DLD1 (cell line): ENCODE measurements around the gene PLN.

Source experiments
- in situ Hi-C: cut with HindIII; loops from 2 replicates; pipeline ENCODE4 v1.10.0; 2017; ENCODE audit warnings: low sequenced_read_pairs

Gene PLN

DNA sequence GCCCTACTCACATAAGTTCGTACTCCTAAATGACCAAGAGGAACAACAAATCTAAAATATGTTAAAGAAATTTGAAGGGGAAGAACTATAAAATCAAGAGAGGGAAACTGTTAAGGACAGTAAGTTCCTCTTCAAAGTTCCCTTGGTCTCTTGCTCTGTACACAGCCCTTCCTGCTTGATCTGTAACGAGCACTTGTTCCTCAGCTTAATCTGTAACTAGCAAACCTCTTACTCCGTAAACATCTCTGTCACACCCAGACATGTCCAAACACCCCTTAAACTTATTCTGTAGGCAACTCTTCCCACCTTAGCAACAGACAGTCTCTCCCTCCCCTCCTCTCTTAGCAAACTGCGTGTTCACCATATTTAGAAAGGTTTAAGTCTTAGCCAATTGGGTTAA, 29.9 kb downstream of the PLN start:
- in situ Hi-C loops, result no loop called here

DNA sequence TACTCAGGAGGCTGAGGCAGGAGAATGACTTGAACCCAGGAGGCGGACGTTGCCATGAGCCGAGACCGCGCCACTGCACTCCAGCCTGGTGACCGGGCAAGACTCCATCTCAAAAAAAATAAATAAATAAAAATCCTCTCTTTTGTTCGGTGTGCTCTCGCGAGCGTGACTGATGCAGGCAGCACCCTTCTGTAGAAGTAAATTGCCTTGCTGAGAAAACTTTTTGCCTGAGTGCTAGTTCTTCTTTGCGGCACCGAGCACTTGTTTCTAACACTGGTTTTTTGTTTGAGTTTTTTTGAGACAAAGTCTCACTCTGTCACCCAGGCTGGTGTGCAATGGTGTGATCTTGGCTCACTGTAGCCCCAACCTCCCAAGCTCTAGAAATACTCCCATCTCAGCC, 30.5 kb downstream of the PLN start:
- in situ Hi-C loops, result no loop called here

DNA sequence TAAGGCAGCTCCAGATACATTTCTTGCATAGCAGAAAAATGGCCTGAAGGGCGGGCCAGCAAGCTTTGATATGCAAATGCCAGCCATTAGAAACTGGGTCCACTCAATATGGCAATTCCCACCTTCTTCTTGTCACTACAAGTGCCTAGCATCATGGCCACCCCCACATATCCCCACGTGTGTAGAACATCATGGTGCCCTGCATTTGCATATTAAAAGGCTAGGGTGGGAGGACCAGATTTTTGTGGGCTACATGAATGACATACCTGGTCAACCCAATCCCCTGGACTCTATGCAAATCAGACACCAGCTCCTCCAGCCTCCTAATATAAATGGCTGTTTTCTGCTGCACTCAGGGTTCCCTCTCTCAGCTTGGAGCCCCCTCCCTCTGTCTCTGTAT, 31.7 kb downstream of the PLN start:
- in situ Hi-C loops, result no loop called here

DNA sequence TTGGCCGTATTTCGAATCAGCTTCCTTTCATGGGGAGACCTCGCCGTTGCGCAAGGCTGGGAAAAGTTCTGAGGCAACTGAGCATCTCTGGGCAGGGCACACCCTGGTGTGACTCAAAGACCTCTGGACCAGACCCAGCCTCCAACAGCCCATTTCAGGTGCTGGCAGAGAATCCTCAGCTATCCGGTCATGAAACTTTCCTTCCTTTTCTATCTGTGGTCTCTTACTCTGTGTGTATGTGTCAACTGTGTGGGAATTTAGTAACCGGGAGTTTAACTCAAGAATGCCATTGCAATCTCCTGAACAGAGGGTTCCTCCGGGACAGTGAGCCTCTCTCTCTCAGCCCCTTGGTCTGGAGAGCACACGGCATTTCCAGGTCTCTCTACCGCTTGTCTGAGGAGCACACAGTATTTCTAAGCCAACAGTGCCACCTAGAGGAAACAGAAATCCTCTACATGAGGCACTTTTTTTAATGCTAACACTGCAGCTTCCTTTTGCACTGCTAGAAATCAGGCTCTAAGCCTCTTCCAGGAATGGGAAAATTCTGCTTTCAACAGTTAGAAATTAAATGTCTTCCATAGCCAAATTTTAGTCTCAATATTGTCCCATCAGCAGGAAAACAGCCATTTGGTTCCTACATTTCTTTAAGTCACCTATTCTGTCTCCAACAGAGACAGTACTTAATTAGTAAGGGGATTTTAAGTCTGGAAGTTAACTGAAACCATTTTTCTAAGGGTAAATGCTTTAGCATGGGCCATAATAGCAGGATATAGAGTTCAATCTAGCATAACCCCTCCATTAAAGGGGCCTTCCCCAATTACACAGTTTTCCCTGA, 32.7 kb downstream of the PLN start:
- in situ Hi-C loops, result no loop called here

DNA sequence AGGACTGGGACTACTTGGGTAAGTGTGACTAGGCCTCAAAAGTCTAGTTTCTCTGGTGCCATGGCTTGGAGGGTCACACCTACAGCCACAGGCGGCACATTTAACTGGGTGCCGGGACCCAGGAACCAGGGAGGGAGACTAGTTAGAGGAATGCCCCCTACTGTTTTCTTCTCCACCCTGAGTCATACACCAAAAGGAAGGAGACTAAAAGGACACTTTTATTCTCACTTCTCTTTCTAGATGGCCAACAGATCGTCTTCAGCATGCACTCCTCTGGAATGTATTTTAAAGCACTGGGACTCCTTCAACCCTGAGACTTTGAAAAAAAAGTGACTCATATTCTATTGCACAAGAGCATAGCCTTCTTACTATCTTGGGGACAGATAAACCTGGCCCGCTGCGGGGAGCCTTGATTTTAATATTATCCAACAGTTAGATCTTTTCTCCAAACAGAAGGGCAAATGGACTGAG, 33.4 kb downstream of the PLN start:
- in situ Hi-C loops, result no loop called here

DNA sequence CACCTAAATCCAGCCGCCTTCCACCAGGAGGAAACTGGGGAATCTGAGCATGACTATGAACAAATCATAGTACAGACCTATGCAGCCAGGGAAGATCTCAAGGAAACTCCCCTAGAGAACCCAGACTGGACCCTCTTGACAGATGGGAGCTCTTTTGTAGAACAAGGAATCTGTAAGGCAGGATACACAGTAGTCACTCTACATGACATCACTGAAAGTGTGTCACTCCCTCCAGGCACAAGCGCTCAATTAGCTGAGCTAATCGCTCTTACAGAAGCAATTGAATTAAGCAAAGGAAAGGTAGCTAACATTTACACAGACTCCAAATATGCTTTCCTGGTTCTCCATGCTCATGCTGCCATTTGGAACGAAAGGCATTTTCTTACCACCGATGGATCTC, 36.8 kb downstream of the PLN start:
- in situ Hi-C loops, result no loop called here

DNA sequence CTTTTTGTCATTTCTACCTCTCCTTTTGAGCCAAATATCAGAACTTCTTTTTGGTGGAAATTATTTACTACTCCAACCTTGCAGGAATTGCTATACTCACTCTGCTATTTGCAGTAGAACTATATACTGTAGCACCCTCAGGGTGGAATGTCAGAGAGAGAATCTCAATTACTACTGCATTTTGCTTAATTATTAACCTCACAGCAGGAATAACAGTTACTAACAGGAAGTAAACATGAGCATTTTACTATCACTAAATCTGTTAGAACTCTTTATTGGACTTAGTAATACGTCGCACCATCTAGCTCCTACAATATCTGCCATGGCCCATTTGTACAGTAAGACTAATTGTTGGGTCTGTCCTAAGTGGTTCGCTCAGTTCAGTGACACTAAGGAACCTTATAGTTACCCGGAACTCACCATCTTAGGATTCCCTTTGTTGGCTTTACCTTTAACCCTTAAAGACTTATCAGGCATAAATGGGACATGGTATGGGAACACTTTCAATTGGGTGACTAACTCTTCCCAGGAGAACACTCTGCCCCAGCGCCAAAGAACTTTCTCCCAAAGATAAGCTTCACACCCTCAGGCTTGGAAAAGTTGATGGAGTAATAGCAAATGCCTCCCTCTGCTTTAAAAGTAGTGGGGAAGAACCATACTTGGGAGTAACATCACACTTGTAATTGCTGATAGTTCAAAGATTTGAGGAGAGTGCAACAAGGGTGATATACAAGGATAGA, 38.8 kb downstream of the PLN start:
- in situ Hi-C loops, result no loop called here

DNA sequence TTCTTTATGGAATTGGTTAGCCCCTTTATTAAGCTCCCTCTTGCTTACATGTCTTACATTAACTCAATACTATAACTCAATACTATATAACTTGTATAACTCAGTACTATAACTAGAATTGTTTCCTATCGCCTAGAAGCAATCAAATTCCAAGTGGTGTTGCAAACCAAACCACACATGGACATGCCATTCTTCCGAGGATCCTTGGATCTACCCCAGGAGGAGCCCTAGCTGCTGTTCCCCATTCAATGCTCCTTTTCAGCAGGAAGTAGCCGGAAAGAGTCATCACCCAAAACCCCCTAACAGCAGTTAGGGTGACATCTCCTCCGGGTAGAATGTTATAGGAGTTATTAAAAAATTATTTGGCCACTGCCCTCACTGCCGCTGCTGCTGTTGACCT, 40.5 kb downstream of the PLN start:
- in situ Hi-C loops, result no loop called here

DNA sequence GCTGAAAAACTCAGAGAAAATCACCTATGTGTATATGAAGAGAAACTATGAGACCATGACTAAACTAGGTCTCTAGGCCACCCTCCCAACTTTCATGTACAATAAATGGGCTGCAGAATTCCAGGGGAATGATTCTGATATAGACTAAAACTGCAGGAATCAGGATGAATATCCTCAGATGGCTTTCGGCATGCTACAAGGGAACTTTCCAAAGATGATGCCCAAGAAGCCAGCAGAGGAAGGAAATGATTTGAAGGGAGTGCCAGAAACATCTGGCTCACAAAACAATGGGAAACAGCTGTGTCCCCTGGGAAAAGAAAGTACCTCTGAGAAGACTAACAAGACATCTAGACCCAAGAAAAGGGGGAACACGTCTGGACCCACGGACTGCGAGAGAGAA, 41.1 kb downstream of the PLN start:
- in situ Hi-C loops, result no loop called here

DNA sequence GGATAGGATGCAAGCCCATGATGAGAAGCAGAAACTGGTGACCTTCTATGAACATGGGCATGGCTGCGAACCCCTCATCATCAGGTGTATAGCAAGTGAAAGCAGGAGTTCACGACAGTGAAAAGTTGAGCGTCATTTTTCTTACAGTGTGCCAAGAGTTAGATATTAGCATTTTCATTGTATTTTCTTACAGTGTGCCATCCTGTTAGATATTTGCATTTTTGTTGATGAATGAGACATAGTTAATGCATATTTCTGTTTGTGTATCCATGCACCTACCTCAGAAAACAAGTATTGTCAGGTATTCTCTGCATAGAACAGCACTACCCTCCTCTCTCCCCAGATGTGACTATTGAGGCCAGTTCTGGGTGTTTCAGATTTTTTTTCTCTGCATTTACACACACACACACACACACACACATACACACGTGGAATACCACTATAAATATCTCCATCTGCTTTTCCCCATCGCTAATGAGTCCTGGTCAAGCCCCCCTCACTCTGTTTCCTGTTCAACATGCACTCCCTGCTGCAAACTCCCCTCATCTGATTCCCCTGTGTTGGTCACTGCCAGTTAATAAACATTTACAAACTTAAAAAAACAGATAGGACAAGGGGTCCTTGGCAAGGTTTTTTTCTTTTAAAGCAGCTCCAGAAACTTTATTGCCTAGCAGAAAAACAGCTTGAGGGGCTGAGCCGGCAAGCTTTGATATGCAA, 41.7 kb downstream of the PLN start:
- in situ Hi-C loops, result no loop called here

DNA sequence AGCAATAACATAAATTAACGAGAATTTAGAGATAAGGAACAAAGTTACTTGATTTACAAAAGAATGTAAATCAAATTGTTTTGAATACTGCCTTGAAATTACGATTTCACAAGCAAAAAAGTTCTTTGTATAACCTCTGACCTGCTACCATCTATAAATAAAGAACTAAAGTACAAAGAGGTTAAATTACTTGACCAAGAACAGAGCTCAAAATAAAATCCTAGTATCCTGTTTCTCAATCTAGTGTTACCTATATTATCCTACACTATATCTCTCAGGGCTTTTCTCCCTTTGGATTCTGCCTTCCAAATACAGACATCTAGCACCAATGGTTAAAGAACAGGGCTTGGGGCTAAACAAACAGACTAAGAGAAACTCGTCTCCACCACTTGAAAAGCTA, 43.8 kb downstream of the PLN start:
- in situ Hi-C loops, result no loop called here

DNA sequence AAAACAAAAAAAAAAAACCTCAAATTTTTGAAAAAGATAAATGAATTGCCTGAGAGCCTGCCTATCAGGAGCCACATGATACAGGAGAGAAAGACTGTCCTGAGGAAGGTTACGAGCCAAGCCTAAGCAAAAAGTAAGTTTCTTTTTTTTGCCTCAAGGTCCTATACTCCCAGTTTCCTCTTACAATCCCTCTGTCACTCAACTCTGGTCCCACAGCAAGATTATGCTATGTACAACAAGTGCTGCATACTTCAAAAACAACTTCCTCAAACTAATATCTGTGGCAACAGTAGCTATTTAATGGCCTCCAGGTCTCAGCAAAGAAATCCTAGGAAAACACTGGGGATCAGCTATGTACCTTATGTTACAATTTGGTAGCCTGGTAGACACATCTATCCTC, 46.8 kb downstream of the PLN start:
- in situ Hi-C loops, result no loop called here

DNA sequence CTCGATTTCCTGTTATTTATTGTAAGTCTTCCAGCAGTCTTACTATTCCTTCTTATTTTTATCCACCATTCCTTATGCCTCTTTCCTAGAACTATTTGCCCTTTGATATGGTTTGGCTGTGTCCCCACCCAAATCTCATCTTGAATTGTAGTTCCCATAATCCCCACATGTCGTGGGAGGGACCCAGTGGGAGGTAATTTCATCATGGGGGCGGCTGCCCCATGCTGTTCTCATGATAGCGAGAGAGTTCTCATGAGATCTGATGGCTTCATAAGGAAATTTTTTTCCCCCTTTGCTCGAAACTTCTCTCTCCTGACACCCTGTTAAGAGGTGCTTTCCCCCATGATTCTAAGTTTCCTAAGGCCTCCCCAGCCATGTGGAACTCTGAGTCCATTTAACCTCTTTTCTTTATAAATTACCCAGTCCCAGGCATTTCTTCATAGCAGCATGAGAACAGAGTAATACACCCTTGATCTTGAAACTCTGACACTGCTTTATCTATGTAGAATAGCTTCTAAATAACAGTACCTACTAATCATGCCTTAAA, 48.8 kb downstream of the PLN start:
- in situ Hi-C loops, result no loop called here

DNA sequence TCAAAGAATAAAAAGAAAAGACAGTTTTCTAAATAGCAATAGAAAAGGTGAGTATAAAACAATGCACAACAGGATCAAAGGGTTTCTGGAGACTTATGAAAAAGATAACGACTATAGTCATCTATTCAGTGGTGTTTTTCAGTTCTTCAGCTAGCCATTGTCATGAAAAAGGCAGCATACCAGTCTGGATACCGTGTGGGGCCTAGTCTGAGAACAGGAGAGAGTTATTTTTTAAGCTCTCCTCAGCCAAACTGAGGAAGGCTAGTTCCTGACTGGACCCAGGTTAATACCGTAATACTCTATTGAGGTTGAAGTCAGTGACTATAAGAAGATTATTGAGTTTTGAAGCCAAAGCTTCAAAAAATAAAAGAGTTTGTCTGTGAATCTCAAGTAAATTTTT, 49.5 kb downstream of the PLN start:
- in situ Hi-C loops, result no loop called here

DNA sequence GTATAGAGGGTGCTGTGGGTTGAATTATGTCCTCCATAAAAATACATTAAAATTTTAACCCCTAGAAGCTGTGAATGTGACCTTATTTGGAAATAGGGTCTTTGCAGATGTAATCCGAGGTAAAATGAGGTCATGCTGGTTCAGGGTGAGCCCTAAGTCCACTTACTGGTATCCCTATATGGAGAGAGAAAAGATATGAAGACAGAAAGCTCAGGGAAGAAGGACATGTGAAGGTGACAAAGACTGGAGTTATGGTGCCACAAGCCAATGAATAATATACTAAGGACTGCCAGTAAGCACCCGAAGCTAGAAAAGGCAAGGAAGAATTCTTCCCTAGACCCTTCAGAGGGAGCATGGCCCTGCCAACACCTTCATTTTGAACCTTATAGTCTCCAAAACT, 50.2 kb downstream of the PLN start:
- in situ Hi-C loops, result no loop called here

DNA sequence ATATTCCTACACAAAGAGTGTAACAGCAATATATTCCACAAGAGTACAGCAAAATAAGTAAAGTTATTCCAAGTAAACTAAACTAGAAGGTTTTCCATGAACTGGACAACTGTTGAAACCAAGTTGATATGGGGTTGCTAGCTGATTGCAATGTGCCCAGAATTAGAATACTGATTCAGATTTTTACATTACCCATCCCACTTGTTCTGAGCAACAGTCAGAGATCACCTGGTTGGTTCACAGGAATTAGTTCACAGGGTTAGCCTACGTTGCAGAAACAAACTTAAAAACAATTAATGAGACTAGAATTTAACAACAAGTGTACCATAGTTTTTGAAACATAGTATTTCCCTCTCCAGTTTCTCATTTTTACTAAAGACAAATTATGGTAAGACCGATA, 54.2 kb downstream of the PLN start:
- in situ Hi-C loops, result no loop called here

DNA sequence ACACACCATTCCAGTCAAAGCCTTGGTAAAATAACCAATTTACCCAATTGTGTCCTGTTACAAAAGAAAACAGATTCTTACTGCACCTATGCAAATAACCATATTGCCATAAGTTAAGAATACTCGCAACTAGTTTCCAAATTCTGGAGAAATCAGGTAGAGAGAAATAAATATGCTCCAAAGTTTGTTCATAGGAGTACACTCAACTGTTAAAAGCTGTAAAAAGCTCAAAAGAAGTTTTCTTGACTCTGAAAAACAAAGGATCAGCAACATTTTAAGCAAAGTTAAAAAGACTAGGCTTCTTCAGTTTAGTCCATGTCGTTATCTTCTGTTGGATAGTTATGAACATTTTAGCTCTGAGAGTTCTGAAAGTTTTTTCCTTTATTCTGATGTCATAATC, 55.3 kb downstream of the PLN start:
- in situ Hi-C loops, result no loop called here

DNA sequence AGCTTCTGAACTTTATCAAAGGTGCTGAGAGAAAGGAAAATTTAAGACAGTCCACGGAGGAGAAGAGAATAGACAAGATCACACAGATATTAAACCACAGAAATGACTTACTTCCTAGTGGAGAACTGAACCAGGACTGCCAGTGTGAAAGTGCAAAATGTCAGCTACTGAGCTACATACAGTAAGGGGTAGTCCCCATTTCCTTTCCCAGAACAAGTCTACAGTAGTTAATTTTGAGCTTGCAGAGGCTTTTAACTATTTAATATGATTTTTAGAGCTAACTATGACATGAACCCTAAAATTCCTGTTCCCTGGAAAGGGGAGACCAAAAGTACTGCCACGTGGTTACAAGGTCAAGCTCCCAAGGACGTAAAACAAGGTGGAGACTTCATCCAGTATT, 58.2 kb downstream of the PLN start:
- in situ Hi-C loops, result no loop called here

DNA sequence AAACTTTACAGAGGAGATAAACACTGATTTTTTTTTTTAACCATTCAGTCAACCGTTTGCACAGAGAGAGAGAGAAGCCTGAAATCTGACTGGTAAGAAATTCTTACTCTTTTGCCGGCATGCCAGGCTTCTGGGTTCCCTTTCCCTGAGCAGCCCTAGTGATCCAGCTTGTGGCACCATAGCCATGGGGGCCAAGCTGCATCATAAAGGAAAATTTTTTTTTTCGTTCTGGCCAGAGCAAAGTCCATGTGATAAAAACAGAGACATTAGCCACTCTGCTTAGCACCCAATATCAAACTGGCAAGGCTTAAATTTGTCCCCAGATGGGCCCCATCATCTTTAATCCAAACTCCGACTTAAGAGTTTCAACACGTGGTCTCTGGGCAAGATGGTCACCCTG, 58.8 kb downstream of the PLN start:
- in situ Hi-C loops, result no loop called here
